Fibroblast of villous mesenchyme (primary cell): ENCODE results near the gene ARHGDIB. TPM values are rescaled to one million over a fixed set of nuclear protein-coding genes. Genes with fewer than 3 reads are reported as not detected.
A peak's percentile ranks its signal among the peaks of the same experiment; 100 is the strongest.

Experiments used
- DNase-seq: peaks from one replicate; pipeline ENCODE4 v3.0.0-alpha.2; 2010; ENCODE audit warnings: low read depth
- H3K4me3 ChIP-seq: 2 replicates; pipeline ENCODE4 v1.5.1; 2011; ENCODE audit warnings: low read depth, mild to moderate bottlenecking, low read length
- CTCF ChIP-seq: IDR thresholded peaks from 2 replicates; pipeline ENCODE4 v1.5.1; 2012; ENCODE audit warnings: low read depth, mild to moderate bottlenecking, low read length; ENCODE audit not compliant: insufficient read depth
- total RNA-seq: library from RNA; depleted of rRNA; stranded (reverse); fragments of >200 nt; gene quantifications from 2 replicates; pipeline ENCODE4 v1.2.3, GENCODE V29; 2012

Gene ARHGDIB
- total RNA-seq, 1 donor = 17.3 TPM

- DNase-seq = no peak
- H3K4me3 ChIP-seq = no peak overlapping the region
- no peak for TF ChIP-seq CTCF
These were observed 24.4 kb downstream of the ARHGDIB start for GRCh38 chr12:14937014-14937413.

GRCh38 chr12:14936224-14936861 lies 25.1 kb downstream of the ARHGDIB start:
- TF ChIP-seq CTCF = peak; percentile 15
- H3K4me3 ChIP-seq = no peak overlapping the region
- no peak for DNase-seq

GRCh38 chr12:14935031-14935430 lies 26.4 kb downstream of the ARHGDIB start:
- no peak for TF ChIP-seq CTCF
- peak; percentile 41 for DNase-seq
- H3K4me3 ChIP-seq = no peak overlapping the region

GRCh38 chr12:14934511-14934910 lies 26.9 kb downstream of the ARHGDIB start:
- no peak for DNase-seq
- no peak overlapping the region for H3K4me3 ChIP-seq
- TF ChIP-seq CTCF = no peak

- no peak for TF ChIP-seq CTCF
- H3K4me3 ChIP-seq = no peak overlapping the region
- DNase-seq = no peak
These were observed 29.4 kb downstream of the ARHGDIB start for GRCh38 chr12:14931791-14932560.

- TF ChIP-seq CTCF = no peak
- DNase-seq = peak; percentile 69
- H3K4me3 ChIP-seq = no peak overlapping the region
These were observed 30.0 kb downstream of the ARHGDIB start for GRCh38 chr12:14931359-14931758.
